ENCODE results near the gene KRTAP5-5.

KRTAP5-5 gene

DNA sequence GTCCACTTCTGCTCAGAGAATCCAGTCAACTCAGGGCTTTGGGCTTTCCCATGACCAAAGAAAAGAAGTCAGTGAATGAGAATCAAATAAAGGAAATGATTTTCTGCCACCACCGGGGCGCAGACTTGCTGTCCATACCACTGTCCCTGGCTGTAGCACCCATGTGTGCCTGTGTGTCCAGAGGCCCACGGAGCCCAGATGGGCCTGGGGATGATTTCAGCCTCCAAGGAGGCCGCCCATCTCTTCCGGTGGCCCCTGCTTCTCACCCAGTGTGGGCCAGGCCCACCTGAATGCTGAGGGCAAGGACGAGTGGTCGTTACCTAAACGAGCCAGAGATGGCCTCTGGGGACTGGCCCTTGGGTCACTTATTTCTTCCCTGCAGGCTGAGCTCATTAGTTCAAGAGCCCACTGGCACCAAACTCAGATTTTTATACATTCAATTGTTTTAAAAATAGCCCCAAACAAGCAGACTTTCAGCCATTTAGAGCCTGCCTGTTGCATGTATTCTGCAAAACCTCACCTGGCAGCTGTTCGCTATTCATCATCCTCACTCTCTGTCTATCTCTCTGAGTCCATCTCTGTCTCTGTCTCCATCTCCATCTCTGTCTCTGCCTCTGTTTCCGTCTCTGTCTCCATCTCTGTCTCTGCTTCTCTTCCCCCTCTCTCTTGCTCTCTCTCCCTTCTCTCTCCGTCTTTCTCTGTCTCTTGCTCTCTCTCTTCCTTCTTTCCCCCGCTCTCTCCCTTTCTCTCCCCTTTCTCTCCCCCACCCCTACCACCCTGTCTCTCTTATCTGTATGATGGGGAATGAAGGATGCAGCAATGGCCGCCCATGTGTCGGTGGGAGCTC is 24.2 kb downstream of the KRTAP5-5 start:
- TF ChIP-seq, protein P1, sequence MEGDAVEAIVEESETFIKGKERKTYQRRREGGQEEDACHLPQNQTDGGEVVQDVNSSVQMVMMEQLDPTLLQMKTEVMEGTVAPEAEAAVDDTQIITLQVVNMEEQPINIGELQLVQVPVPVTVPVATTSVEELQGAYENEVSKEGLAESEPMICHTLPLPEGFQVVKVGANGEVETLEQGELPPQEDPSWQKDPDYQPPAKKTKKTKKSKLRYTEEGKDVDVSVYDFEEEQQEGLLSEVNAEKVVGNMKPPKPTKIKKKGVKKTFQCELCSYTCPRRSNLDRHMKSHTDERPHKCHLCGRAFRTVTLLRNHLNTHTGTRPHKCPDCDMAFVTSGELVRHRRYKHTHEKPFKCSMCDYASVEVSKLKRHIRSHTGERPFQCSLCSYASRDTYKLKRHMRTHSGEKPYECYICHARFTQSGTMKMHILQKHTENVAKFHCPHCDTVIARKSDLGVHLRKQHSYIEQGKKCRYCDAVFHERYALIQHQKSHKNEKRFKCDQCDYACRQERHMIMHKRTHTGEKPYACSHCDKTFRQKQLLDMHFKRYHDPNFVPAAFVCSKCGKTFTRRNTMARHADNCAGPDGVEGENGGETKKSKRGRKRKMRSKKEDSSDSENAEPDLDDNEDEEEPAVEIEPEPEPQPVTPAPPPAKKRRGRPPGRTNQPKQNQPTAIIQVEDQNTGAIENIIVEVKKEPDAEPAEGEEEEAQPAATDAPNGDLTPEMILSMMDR (IDR thresholded peaks at IDR 0.05; ENCODE audit: extremely low read depth, insufficient read depth, missing control alignments): no peak
- in situ Hi-C loops (cut with MboI; ENCODE audit: low pct_unique_long_range_greater_than_20kb, low sequenced_read_pairs, unreplicated experiment): no loop called here
- DNase-seq (ENCODE audit: low spot score): no peak

DNA sequence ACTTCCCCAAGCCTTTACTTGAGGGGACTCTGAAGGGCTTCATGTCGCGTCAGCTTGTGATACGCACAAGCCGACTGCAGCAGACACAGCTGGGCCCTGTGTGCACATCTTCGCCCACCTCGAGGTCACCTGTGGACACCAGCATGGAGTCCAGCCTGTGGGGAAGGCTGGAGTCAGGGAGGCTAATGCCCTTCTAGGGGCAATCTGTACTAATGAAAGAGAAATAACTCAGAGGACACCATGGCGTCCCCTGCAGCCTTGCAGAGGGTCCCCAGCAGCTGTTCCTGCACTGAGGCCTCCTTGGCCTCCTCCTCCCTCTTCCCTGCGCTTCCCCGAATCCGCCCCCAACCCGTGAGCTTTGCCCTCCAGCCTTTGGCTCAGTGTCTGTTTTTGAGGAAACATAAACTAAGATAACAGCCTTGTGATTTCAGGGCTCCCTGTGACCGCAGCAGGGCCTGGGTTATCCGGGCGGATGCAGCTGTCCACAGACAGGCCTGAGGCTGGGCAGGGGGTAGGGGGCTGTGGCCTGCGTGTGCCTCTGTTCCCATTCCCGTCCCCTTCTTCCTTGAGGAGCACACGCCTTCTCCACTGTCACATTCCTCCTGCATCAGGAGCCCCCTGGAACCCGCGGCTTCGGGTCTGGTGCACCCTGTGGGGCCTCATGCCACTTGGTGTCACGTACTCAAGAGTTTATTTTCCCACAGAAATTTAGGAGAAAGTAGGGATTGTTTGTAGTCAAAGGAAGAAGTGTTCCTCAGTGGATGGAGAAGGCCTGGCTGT is 25.0 kb downstream of the KRTAP5-5 start:
- in situ Hi-C loops (cut with MboI; ENCODE audit: low pct_unique_long_range_greater_than_20kb, low sequenced_read_pairs, unreplicated experiment): no loop called here
- DNase-seq (ENCODE audit: low spot score): no peak
- TF ChIP-seq, protein P1 (IDR thresholded peaks at IDR 0.05; ENCODE audit: extremely low read depth, insufficient read depth, missing control alignments): no peak

DNA sequence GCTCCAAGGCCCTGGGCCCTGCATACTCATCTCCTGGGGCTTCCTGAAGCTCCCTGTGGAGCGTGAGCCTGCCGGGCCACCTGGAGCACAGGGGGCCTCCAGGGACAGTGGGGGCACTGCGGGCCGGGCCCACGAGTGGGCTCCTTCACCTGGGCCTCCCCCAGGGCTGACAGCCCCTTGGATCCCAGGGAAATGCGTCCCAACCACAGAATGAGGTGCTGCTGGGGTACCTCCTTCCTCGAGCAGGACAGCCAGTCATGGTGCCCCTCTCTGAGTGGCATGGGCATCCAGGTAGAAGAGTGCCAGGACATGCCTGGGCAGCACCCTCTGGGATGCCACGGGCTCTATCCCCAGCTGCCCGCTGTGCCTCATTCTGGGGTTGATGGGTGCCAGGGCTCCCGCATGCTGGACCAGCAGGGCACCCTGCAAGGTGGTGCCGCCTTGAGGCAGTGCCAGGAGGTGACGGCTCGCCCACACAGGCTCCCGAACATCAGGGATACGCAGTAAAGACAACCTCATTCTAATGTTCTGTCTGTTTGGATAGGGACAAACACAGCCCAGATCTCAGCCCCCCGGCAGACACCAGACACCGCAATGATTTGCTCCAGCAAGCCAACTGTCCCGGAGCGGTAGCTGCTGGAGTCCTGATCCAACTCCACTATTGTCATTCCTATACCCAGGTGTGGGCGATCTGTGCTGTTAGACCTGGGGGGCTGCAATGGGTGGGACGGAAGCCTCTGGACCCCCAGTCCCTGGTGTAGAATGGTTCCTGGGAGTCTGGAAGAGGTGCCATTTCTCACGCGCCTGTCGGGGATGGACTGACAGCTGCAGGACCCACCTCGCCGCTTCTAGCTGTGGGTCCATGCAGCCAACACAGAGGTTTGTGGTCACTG is 25.8 kb downstream of the KRTAP5-5 start:
- in situ Hi-C loops (cut with MboI; ENCODE audit: low pct_unique_long_range_greater_than_20kb, low sequenced_read_pairs, unreplicated experiment): no loop called here
- TF ChIP-seq, protein P1 (IDR thresholded peaks at IDR 0.05; ENCODE audit: extremely low read depth, insufficient read depth, missing control alignments): no peak
- no peak for DNase-seq (ENCODE audit: low spot score)

DNA sequence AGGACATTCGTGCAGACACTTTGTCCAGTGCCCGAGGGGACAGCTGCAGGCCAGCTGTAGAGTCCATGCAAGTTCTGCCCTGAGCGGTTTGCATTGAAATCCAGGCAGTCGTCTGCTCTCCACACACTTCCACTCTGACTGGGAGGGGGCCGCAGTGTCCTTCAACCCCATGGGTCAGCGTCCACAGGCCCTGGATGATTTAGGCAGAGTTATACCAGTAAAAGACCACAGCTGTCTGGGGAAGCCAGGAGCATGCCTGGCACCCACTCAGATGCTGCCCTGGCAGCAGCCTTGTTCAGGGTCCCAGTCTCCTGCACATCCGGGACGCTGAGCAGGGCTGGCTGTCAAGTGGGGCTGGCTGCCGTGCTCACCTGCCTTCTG is 26.5 kb downstream of the KRTAP5-5 start:
- in situ Hi-C loops (cut with MboI; ENCODE audit: low pct_unique_long_range_greater_than_20kb, low sequenced_read_pairs, unreplicated experiment): no loop called here
- no peak for DNase-seq (ENCODE audit: low spot score)
- TF ChIP-seq, protein P1 (IDR thresholded peaks at IDR 0.05; ENCODE audit: extremely low read depth, insufficient read depth, missing control alignments): no peak

DNA sequence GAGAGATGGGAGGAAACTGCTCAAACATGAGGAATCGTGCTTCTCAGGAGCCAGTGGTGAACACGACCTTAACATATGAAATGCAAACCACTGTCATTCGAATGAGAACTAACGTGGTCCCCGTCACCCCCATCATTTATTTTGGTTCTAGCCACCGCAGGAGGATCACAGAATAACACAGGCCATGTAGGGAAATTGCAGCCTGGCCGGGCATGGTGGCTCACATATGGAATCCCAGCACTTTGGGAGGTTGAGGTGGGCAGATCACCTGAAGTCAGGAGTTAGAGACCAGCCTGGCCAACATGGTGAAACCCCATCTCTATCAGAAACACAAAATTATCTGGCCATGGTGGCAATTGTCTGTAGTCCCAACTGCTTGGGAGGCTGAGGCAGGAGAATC is 27.1 kb downstream of the KRTAP5-5 start:
- TF ChIP-seq, protein P1 (IDR thresholded peaks at IDR 0.05; ENCODE audit: extremely low read depth, insufficient read depth, missing control alignments): no peak
- in situ Hi-C loops (cut with MboI; ENCODE audit: low pct_unique_long_range_greater_than_20kb, low sequenced_read_pairs, unreplicated experiment): no loop called here
- no peak for DNase-seq (ENCODE audit: low spot score)

DNA sequence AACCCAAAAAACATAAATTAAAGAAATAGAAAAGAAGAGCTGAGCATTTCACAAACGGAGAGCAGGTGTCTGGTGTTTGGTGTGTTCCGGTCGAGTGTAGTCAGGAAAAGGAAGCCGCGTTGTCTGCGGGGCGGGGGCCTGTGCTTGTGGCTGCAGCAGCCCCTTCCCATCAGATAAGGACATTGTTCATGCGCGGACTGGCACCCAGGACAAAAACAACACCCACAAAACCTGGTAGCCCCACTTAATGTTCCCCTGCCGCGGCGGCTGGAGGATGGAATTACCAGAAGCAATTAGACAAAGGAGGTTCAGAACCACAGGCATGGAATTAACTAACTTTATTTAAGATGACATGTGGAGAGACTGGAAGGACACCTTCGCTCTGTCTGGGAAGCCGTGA is 29.9 kb downstream of the KRTAP5-5 start:
- DNase-seq (ENCODE audit: low spot score): no peak
- in situ Hi-C loops (cut with MboI; ENCODE audit: low pct_unique_long_range_greater_than_20kb, low sequenced_read_pairs, unreplicated experiment): no loop called here
- TF ChIP-seq, protein P1 (IDR thresholded peaks at IDR 0.05; ENCODE audit: extremely low read depth, insufficient read depth, missing control alignments): no peak

Measured in GM13977 (cell line).